ENCODE measurements around the gene ADA. TPM values are rescaled to one million over a fixed set of nuclear protein-coding genes. Genes with fewer than 3 reads are reported as not detected.

Gene ADA
- total and polyA plus RNA-seq, 2 of the 4 experiments (the other 2 are of a cell fraction), result 8.1 to 11.0 TPM

DNA sequence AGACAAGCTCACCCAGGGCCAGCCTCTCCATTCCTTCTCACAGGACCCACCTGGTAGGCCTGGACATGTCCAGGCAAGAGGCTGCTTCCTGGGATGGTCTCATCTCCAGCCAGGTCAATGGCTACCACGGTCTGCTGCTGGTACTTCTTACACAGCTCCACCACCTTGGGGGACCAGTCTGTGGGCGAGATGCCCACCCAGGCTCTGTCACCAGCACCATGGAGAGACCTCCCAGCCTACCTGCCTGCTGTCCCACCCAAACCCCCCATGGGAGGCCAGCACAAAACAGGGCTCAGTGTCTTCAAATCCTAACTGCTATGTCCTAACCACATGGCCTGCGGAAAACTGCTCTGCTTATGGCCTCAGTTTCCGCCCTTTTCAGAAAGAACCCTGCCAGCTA, 27.3 kb downstream of the ADA start:
- H3K14ac ChIP-seq (replicated peaks; ENCODE audit: low read depth, low read length), result no peak overlapping the region
- H2AFZ ChIP-seq (replicated peaks; ENCODE audit: low read length, poor library complexity), result no peak overlapping the region
- no peak overlapping the region for H4K5ac ChIP-seq (ENCODE audit: low read depth, low read length)
- ChIA-PET POLR2A (ENCODE audit: unreplicated experiment) (no interaction called here), CTCF (no interaction called here)
- no peak overlapping the region for H2BK5ac ChIP-seq (ENCODE audit: low read depth, low read length, poor library complexity, severe bottlenecking)
- BruUV-seq (replicated peaks), result no TSS peak
- H3K56ac ChIP-seq (ENCODE audit: extremely low read depth, insufficient read depth, low read length), result no peak overlapping the region
- ATAC-seq (ENCODE audit: low read depth) (no peak), DNase-seq (no peak)
- peaks cover 7% of the 10 kb centered on the region for H3K9me3 ChIP-seq (ENCODE audit: control insufficient read depth, insufficient read depth, low read length)
- no peak overlapping the region for H2BK20ac ChIP-seq (ENCODE audit: low read depth, low read length)
- dilution Hi-C loops (cut with HindIII; ENCODE audit: low sequenced_read_pairs, unreplicated experiment) (no loop called here), in situ Hi-C loops (cut with MboI; ENCODE audit: low sequenced_read_pairs) (no loop called here), intact Hi-C loops (cut with micrococcal nuclease) (no loop called here)
- H4K20me1 ChIP-seq (ENCODE audit: insufficient read depth, low read length), result no peaks in the 10 kb centered on the region
- no peak overlapping the region for H3K18ac ChIP-seq (ENCODE audit: low read depth, low read length)
- H2AK9ac ChIP-seq (replicated peaks; ENCODE audit: low read depth, low read length, poor library complexity), result no peak overlapping the region
- H2AK5ac ChIP-seq (ENCODE audit: low read depth, low read length), result no peak overlapping the region
- H4K8ac ChIP-seq (ENCODE audit: low read depth in 2 of 2, low read length in 2 of 2), result no peak overlapping the region
- H3K23ac ChIP-seq (ENCODE audit: low read depth, low read length), result no peak overlapping the region
- no peaks in the 10 kb centered on the region; the same call in 1 of the 2 replicates for H3K9me1 ChIP-seq (ENCODE audit: insufficient read depth, low read length)
- WGBS, 2 experiments (ENCODE audit: extremely low coverage in 2 of 2, insufficient read length in 1 of 2), result 92% methylated on average over 4 of the region's 4 CpGs; no CpG with 5 or more reads in 1 of the 2 experiments
- no peak overlapping the region for H2BK120ac ChIP-seq (ENCODE audit: low read depth, low read length)
- TF ChIP-seq, protein P1, sequence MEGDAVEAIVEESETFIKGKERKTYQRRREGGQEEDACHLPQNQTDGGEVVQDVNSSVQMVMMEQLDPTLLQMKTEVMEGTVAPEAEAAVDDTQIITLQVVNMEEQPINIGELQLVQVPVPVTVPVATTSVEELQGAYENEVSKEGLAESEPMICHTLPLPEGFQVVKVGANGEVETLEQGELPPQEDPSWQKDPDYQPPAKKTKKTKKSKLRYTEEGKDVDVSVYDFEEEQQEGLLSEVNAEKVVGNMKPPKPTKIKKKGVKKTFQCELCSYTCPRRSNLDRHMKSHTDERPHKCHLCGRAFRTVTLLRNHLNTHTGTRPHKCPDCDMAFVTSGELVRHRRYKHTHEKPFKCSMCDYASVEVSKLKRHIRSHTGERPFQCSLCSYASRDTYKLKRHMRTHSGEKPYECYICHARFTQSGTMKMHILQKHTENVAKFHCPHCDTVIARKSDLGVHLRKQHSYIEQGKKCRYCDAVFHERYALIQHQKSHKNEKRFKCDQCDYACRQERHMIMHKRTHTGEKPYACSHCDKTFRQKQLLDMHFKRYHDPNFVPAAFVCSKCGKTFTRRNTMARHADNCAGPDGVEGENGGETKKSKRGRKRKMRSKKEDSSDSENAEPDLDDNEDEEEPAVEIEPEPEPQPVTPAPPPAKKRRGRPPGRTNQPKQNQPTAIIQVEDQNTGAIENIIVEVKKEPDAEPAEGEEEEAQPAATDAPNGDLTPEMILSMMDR (conservative IDR thresholded peaks at IDR 0.05; ENCODE audit: low read depth, low read length), result no peak
- no peak for TF ChIP-seq FOS (IDR thresholded peaks at IDR 0.05; ENCODE audit: low read depth, low read length)
- TF ChIP-seq ELK1 (IDR thresholded peaks at IDR 0.05; ENCODE audit: borderline replicate concordance, low read depth, low read length), result no peak
- TF ChIP-seq POLR2A (IDR thresholded peaks at IDR 0.05; ENCODE audit: low read depth, low read length), result no peak
- TF ChIP-seq MAZ (IDR thresholded peaks at IDR 0.05; ENCODE audit: borderline replicate concordance, low read depth, low read length), result no peak
- no peak for TF ChIP-seq CHD1 (IDR thresholded peaks at IDR 0.05; ENCODE audit: low read depth, low read length)
- peaks cover 14% of the 10 kb centered on the region; the same call in 1 of the 2 replicates for H3K36me3 ChIP-seq (ENCODE audit: control insufficient read depth, insufficient read depth, low read length)
- H3K79me1 ChIP-seq (ENCODE audit: low read depth in 1 of 2, low read length in 2 of 2), result no peaks in the 10 kb centered on the region
- no peak overlapping the region for H4K91ac ChIP-seq (ENCODE audit: insufficient read depth, low read depth, low read length)
- no peak overlapping the region for H3K4me3 ChIP-seq (ENCODE audit: insufficient read depth, low read depth, low read length)
- no peak overlapping the region for H3K4ac ChIP-seq (ENCODE audit: low read depth, low read length)
- no peak overlapping the region for H3K9ac ChIP-seq (ENCODE audit: low read depth, low read length)
- no peak overlapping the region for H3K4me2 ChIP-seq (ENCODE audit: low read depth, low read length)
- no peaks in the 10 kb centered on the region for H3K27me3 ChIP-seq (ENCODE audit: control insufficient read depth, insufficient read depth, low read length)
- no peak overlapping the region for H2BK15ac ChIP-seq (ENCODE audit: low read depth, low read length)
- H3K4me1 ChIP-seq (ENCODE audit: control insufficient read depth, insufficient read depth, low read length), result no peaks in the 10 kb centered on the region
- H3K27ac ChIP-seq (ENCODE audit: insufficient read depth, low read length), result no peak overlapping the region
